K562 (cell line): ENCODE measurements around the gene MEIS2. TPM values are rescaled to one million over a fixed set of nuclear protein-coding genes. Genes with fewer than 3 reads are reported as not detected.

Experiments used
- BCOR ChIP-seq: fragments of 450-650 bp; IDR thresholded peaks from 2 replicates; pipeline ENCODE4 v1.6.1; 2016
- BHLHE40 ChIP-seq: IDR thresholded peaks from 2 replicates; pipeline ENCODE4 v1.6.1; 2011; ENCODE audit warnings: low read length, improper control_type of control experiment
- CUX1 ChIP-seq: fragments of 200-800 bp; sonication (Bioruptor generic); IDR thresholded peaks from 2 replicates; pipeline ENCODE4 v1.6.1; 2016; ENCODE audit warnings: missing genetic modification characterization, missing compliant biosample characterization
- E2F8 ChIP-seq: fragments of 450-650 bp; IDR thresholded peaks from 2 replicates; pipeline ENCODE4 v1.7.1; 2018; ENCODE audit warnings: mild to moderate bottlenecking, low read depth; ENCODE audit not compliant: partially characterized antibody
- MNT ChIP-seq, 2 experiments: fragments of 450-650 bp; conservative IDR thresholded peaks; 2 replicates each; pipeline ENCODE4 v1.6.1; 2017; ENCODE audit warnings: mild to moderate bottlenecking in 2 of 2, moderate library complexity in 2 of 2
- NUFIP1 ChIP-seq: fragments of 450-650 bp; IDR thresholded peaks from 2 replicates; pipeline ENCODE4 v1.6.1; 2018; ENCODE audit not compliant: partially characterized antibody
- SMAD3 ChIP-seq: fragments of 450-650 bp; formaldehyde crosslinking; conservative IDR thresholded peaks from 2 replicates; pipeline ENCODE4 v1.4.0; 2020; ENCODE audit warnings: mild to moderate bottlenecking
- TFE3 ChIP-seq: fragments of 450-650 bp; formaldehyde crosslinking; IDR thresholded peaks from 2 replicates; pipeline ENCODE4 v1.4.0; 2020; ENCODE audit warnings: mild to moderate bottlenecking, mixed read lengths
- ZNF146 ChIP-seq: IDR thresholded peaks from one replicate; pipeline ENCODE4 v1.6.1; 2018; ENCODE audit warnings: missing compliant biosample characterization; ENCODE audit not compliant: unreplicated experiment
- polyA plus RNA-seq, 8 experiments: library from polyadenylated mRNA; depleted of rRNA in 4 of 8; stranded (reverse) in 5 of 8; unstranded in 3 of 8; fragments of >200 nt; fragmentation: Nextera tagmentation in 2 of 8; fragmentation: Illumina TruSeq in 1 of 8; extraction: Ambion mirVana in 2 of 8; extraction: Trizol in 1 of 8; gene quantifications; 2 replicates each; pipeline versions ENCODE4 v1.2.1 to v1.2.3, GENCODE V29; 2011 to 2014; ENCODE audit warnings: inconsistent platforms in 1 of 8, missing spikeins in 1 of 8
- total RNA-seq, 7 experiments: library from RNA; depleted of rRNA in 6 of 7; stranded (reverse); fragments of >200 nt in 6 of 7; fragmentation: Illumina TruSeq in 2 of 7; extraction: Trizol in 2 of 7; gene quantifications; 2 replicates each; pipeline versions ENCODE4 v1.2.1 to v1.2.3, GENCODE V29; 2011 to 2021; ENCODE audit warnings: low replicate concordance in 1 of 7
- TF ChIP-seq, protein P1 (sequence below): fragments of 250-450 bp; sonication (Bioruptor Pico); IDR thresholded peaks from 2 replicates; pipeline ENCODE4 v1.4.0; 2020; ENCODE audit warnings: borderline replicate concordance
- TF ChIP-seq, protein P2 (sequence below): fragments of 450-650 bp; IDR thresholded peaks from one replicate; pipeline ENCODE4 v1.6.1; 2018; ENCODE audit warnings: mild to moderate bottlenecking, moderate library complexity; ENCODE audit not compliant: partially characterized antibody

MEIS2 gene
- total and polyA plus RNA-seq, 9 of the 15 experiments (the other 6 are each of a cell fraction or from before 2014, with no cell fraction given) = 7.5 to 64.2 (median 22.3) TPM

- TF ChIP-seq CUX1 (no peak), E2F8 (no peak), BCOR (no peak; the same call in 1 of the 2 replicates), MNT (conservative IDR thresholded peaks at IDR 0.05) (peak in 1 of 2 experiments; percentile 36; a peak in 1 of 4 replicates), NUFIP1 (no peak), BHLHE40 (0 out of 2 replicates have a peak, but pooled peaks have one; percentile 16), ZNF146 (no peak), SMAD3 (no peak), TFE3 (CRISPR knock-in tag) (no peak)
- TF ChIP-seq, protein P1, sequence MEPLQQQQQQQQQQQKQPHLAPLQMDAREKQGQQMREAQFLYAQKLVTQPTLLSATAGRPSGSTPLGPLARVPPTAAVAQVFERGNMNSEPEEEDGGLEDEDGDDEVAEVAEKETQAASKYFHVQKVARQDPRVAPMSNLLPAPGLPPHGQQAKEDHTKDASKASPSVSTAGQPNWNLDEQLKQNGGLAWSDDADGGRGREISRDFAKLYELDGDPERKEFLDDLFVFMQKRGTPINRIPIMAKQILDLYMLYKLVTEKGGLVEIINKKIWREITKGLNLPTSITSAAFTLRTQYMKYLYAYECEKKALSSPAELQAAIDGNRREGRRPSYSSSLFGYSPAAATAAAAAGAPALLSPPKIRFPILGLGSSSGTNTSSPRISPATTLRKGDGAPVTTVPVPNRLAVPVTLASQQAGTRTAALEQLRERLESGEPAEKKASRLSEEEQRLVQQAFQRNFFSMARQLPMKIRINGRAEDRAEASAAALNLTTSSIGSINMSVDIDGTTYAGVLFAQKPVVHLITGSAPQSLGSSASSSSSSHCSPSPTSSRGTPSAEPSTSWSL (CRISPR knock-in tag) = no peak
- TF ChIP-seq, protein P2, sequence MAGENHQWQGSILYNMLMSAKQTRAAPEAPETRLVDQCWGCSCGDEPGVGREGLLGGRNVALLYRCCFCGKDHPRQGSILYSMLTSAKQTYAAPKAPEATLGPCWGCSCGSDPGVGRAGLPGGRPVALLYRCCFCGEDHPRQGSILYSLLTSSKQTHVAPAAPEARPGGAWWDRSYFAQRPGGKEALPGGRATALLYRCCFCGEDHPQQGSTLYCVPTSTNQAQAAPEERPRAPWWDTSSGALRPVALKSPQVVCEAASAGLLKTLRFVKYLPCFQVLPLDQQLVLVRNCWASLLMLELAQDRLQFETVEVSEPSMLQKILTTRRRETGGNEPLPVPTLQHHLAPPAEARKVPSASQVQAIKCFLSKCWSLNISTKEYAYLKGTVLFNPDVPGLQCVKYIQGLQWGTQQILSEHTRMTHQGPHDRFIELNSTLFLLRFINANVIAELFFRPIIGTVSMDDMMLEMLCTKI = no peak
Observed at GRCh38 chr15:37098468-37099318, 1.7 kb downstream of the MEIS2 start (continued).
